NB4 (cell line): Measurements from ENCODE around the gene CAMK2D.

Experiments
- POLR2A ChIP-seq: IDR thresholded peaks from 2 replicates; pipeline ENCODE4 v1.6.1; 2011; ENCODE audit warnings: mild to moderate bottlenecking; ENCODE audit not compliant: insufficient read length; ENCODE audit errors: extremely low read depth
- TF ChIP-seq, protein P1 (sequence below): IDR thresholded peaks from one replicate; pipeline ENCODE4 v1.5.1; 2012; ENCODE audit warnings: low read depth, low read length
- TF ChIP-seq, protein P2 (sequence below): IDR thresholded peaks from 2 replicates; pipeline ENCODE4 v1.6.1; 2011; ENCODE audit warnings: low read depth, low read length

DNA sequence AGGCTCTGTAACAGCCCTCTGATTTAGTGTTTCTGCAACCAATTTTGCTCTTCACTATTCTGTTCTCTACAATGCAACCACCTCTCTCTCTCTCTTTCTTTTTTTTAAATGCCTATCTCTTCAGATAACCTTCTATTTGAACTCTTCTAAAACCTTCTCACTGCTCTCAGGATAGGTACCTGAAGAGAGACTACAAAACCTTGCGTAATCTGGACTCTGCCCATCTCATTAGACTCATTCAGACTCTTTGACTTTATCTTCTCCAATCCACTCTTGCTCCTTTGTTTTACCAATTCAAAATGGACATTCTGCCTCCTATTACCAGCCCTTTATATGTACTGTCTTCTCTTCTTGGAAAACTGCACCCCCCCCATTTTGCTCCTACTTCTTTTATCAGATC, 291.6 kb downstream of the CAMK2D start:
- TF ChIP-seq, protein P1, sequence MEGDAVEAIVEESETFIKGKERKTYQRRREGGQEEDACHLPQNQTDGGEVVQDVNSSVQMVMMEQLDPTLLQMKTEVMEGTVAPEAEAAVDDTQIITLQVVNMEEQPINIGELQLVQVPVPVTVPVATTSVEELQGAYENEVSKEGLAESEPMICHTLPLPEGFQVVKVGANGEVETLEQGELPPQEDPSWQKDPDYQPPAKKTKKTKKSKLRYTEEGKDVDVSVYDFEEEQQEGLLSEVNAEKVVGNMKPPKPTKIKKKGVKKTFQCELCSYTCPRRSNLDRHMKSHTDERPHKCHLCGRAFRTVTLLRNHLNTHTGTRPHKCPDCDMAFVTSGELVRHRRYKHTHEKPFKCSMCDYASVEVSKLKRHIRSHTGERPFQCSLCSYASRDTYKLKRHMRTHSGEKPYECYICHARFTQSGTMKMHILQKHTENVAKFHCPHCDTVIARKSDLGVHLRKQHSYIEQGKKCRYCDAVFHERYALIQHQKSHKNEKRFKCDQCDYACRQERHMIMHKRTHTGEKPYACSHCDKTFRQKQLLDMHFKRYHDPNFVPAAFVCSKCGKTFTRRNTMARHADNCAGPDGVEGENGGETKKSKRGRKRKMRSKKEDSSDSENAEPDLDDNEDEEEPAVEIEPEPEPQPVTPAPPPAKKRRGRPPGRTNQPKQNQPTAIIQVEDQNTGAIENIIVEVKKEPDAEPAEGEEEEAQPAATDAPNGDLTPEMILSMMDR, result no peak
- no peak for TF ChIP-seq POLR2A
- TF ChIP-seq, protein P2, sequence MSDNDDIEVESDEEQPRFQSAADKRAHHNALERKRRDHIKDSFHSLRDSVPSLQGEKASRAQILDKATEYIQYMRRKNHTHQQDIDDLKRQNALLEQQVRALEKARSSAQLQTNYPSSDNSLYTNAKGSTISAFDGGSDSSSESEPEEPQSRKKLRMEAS, result no peak
